DMS153 (cell line): ENCODE data around the gene GLP1R.

Experiments used
- DNase-seq: peaks from one replicate; lab custom pipeline; 2025; lab: John Stamatoyannopoulos, UW

The GLP1R gene

DNA sequence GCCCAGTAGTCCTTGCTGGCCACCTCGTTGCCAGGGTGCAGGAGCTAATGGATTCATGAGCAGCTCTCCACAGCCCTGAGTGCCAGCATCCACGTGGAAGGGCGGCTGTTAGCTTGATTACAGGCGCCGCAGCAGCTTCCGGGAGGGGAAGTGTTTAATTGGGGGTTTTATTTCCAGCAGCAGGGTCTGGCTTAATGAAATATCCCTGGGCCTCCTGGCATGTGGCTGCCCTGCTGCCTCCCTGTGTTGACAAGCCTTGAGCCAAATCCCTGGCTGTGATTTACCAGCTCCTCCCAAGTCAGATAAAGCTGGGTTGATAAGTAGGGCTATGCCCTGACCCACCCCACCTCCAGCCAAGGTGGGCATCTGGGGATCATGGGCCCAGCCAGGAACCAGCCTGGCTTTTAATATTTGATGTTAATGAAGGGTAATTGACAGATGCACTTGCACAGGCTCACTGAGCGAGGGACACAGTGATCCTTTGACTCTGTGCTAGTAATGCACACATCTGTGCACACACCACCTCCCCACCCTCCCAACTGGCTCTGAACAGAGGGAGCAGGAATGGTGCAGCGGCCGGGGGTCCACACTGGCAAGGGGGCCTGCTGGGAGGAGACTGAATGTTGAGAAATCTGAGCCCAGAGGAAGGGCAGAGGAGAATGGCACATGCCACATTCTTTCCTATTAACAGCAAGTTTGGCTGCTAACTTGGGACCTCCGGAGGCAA lies 13.6 kb downstream of the GLP1R start:
- peak; percentile 7 for DNase-seq

GRCh38 chr6:39063526-39063925 lies 14.9 kb downstream of the GLP1R start:
- no peak for DNase-seq

- no peak for DNase-seq
Observed at GRCh38 chr6:39065561-39065960, 17.0 kb downstream of the GLP1R start.

DNA sequence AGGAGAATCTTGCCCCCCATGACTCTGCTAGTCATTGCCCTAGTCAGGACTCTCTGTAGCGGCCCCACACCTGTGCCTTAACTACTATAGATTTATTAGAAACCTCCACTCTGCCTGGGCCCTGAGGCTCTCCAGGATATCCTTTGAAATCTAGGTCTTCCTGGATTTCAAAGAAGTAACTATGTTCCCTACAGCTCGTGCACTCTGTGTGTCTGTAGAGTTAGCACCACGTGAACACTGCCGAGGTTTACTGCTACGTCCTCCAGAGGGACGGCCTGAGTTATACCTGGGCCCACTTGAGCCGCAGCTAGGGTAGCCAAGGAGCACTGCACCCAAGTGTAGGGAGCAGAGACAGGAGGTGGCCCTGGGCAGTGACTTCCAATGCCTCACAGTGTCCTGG lies 19.8 kb downstream of the GLP1R start:
- no peak for DNase-seq

DNA sequence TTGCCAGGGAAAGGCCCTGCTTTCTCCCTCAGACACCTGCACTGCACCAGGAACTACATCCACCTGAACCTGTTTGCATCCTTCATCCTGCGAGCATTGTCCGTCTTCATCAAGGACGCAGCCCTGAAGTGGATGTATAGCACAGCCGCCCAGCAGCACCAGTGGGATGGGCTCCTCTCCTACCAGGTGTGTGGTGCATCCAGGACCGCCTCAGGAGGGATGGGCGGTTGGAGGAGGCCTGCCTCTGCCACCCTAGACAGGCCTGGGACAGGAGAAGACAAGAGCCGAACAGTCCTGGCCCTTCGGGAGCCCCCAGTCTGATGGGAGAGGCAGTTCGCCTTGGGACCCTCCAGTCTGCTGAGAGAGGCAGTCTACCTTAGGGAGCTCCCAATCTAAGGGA lies 24.2 kb downstream of the GLP1R start:
- no peak for DNase-seq

DNA sequence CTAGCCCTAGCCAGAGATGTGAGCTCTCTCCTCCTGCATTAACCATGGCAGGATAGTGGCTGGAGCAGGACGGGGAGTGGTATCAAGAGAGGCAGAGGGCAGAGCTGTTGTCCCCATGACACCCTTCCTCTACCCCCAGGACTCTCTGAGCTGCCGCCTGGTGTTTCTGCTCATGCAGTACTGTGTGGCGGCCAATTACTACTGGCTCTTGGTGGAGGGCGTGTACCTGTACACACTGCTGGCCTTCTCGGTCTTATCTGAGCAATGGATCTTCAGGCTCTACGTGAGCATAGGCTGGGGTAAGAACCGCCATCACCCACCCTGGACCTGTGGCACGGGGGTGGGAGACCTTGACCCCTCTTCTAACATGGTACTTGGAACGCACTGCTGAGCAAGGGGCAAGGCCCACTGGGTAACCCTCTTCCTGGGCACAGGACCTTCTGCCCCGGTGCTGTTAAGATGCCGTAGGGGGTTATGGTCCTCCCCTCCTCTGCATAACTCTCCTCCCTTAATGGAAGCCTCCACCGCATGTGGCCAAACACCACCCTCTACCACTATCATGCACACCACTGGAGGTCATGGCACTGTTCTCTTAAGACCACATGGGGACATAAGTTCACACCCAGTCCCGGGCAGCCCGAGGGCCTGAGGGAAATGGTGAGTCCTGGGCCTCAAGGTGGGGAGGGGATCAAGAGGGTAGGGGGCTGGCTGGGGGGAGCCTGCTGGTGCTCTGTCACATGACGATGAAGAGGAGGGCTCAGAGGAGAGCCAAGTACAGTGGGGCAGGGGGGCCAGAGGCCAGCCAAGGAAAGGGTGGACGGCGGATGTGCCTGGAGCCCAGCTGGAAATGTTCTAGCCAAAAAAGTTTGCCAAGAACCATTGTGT lies 25.1 kb downstream of the GLP1R start:
- no peak for DNase-seq

DNA sequence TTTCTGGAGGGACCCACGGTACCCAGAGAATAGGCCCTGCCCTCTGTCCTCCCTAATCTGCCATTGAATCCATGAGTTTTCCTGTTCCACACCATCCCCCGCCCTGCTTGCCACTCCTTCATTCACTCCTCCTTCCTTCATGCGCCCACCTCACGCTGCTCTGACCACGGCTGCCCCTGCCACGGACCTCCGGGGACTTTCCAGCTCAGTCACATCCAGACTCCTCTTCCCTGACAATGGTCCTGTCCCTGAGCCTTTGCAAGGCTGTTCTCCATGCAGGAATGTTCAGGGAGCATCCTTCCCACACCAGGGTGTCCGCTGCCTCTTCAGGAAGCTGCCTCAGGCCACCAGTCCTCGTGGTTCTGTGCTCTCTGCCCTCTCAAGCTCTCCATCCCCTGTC lies 25.9 kb downstream of the GLP1R start:
- no peak for DNase-seq

- no peak for DNase-seq
Observed at GRCh38 chr6:39075010-39075686, 26.6 kb downstream of the GLP1R start.

GRCh38 chr6:39075807-39076622 lies 27.4 kb downstream of the GLP1R start:
- no peak for DNase-seq

DNA sequence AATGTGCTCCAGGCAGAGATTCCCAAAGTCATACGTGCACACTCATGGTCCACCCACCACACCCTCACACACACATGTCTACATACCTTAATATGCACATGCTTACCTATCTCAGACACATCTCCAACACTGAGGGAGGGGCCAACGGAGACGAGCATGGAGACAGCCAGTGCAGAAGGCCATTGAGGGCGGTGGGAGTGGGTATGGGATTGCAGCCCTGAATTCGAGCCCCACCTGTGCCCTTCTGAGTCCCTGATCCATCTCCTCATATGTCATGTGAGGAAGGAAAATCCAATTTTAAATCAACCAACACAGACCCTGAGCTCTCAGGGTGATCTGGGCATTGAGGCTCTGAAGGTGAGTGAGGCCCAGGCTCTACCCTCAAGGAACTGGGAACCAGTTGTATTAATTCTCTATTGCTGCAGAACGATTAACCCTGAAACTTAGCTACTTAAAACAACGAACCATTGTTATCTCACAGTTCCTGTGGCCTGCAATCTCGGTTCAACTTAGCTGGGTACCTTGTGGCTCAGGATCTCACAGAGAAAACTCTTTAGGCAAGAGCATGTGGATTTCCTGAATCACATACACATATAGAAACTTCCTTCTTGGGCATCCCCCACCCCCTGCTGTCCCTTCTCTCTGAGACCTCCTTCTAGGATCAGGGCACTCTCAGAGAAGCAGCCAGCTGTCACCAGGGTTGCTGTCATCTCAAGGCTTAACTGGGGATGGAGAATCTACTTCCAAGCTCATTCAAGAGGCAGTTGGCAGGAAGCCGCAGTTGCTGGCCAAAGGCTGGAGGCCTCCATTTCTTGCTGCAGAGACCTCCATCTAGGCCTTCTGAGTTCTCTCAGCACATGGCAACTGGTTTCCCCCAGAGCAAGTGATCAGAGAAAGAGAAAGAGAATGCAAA lies 28.3 kb downstream of the GLP1R start:
- DNase-seq = no peak

DNA sequence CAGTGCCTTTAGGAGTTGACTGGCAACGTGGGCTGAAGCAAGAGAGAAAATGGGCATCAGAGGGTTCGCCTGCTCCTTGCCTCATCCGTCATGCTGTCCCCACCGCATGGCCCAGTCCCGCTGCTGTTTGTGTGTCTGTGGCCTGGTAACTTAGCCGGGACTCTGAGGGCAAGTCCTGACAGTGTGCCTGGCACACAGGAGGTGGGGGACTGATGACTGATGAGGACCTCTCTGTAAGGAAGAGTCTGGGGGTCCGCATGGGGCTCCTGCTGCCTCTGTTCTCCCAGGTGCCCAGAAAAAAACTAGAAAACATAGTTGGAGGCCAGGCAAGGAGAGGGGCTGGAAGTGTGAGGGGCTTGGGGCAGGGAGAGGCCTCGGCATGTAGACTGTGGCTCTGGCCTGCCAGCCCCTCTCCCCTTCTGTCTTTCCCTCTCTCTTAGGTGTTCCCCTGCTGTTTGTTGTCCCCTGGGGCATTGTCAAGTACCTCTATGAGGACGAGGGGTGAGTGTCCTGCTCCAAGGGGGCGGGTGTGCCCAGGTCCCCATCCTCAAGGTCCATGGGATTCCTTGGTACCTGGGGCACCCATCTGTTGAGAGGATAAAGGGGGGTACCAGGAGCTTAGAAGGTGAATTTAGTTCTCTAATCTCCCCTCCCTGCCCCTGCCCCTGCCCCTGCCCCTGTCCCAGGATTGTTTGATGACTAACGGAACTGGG lies 29.5 kb downstream of the GLP1R start:
- no peak for DNase-seq

DNA sequence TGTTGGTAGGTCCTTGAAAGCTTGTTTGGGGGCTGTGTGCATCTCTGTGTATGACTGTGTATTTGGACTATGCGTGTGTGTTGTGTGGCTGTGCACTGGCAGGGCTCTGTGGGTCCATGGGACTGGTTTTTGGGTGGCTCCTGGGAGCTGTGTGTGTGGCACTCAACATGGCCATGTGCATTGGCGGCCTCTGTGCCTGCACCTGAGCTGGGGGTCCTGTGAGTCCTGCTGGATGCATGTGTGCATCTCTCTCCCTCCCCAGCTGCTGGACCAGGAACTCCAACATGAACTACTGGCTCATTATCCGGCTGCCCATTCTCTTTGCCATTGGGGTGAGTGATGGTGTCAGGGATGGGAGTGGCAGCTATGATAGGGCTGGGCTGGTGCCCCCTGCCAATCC lies 30.1 kb downstream of the GLP1R start:
- no peak for DNase-seq

DNA sequence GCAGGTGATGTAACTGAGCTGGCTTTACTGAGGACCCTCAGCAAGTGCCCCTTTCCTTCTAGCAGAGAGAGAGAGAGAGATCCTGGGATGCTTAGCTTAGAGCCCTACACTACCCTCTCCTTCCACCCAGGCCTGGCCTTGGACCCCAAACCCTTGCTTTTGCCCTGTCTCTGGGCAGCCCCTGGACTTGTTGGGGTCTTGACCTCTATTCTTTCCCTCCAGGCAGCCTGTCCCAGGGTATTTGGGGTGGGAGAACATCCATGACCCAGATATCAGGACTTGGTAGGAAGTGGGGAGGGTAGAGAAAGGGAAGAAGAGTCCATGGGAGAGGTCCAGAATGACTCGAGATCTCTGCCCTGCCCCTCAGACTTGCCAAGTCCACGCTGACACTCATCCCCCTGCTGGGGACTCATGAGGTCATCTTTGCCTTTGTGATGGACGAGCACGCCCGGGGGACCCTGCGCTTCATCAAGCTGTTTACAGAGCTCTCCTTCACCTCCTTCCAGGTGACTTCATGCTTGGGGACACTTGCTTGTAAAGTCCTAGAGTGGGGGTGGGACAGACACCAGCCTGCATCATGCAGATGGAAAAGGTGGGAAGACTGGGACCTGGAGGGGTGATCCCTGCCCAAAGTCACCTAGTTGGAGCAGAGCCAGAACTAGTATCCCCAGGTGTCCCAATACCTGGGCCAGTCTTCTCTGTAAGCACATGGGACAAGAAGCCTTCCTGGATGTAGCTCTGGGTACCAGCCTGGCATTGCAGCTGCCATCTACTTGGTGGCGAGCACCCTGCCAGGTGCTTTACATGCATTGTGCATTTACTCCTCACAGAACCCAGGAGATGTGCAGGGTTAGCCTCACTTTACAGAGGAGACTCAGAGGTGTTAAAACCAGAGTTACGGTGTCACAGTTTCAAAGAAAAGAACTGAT lies 30.9 kb downstream of the GLP1R start:
- no peak for DNase-seq

DNA sequence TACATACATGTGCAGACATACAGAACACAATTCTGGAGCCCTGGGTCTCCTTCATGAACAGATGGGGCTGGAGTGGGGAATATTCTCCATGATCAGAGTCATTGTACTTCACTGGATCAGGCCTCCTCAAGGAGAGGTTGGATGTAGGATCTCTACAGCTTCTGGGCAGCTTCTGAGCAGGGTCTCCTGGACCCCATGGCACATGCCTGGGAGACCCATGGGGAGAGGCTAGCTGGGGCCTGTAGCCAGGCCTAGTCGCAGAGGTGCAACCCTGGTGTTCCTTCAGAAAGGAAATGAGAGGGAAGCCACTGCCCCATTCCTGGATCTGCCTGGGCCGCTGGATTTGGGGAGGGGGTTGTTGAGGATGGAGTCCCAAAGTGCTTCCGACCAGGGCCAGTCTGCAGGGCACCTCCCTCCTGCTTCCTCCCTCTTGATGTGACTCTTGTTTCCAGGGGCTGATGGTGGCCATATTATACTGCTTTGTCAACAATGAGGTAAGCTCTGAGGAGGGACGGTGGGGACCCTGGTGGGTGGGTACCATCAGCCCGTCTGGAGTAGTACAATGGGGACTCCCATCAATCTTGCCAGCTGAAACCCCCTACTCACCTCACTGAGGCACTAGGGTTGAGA lies 31.8 kb downstream of the GLP1R start:
- DNase-seq = no peak

- DNase-seq = no peak
Observed at GRCh38 chr6:39082310-39082709, 33.7 kb downstream of the GLP1R start.

DNA sequence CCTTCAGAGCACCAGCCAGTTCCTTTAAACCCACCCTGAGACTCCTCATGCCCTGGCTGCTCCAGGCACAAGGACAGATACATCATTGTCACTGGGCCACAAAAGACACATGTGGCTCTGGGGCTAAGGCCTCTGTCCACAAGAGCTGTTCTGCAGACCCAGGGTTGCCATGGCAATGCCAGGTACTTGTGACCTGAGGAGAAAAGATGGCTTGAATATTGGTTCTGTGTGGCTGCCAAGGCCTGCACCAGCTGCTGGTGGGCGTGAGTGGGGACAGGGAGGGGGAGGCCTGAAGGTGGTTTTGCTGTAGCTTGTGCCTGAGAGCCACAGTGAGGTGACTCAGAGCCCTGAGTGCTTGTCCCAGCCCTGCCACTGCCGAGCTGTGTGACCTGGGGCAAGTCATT lies 34.7 kb downstream of the GLP1R start:
- peak; percentile 28 for DNase-seq

DNA sequence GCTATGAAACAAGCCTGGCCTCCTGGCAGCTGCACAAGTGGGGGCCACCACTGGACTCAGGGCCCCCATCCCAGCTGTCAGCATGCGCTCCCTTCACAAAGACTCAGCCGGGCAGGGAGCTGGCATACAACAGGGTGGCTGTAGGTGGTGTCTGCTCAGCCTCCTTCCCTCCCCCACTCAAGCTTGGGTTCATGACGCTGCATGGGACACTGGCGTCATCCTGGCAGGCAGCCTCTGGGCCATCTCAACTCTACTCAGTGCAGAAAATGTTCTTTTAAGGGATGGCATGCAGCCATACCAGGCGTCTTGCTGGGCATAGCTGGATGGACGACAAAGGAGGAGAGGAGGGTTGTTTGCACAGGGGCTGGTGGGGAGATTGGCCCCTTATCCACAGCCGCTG lies 35.9 kb downstream of the GLP1R start:
- no peak for DNase-seq

- DNase-seq = no peak
Observed at GRCh38 chr6:39085129-39085797, 36.7 kb downstream of the GLP1R start.
